ENCODE measurements around the gene FRMD1. TPM values are rescaled to one million over a fixed set of nuclear protein-coding genes. Genes with fewer than 3 reads are reported as not detected.

Gene FRMD1
- total and polyA plus RNA-seq, 8 donors = 0.02 to 0.15 TPM; not detected in 6

- FAIRE-seq (no peak), DNase-seq (no peak), ATAC-seq (no peak)
- intact Hi-C loops (cut with DNase I) = no loop called here
- Histone ChIP-seq H3K36me3 (no peaks in the 10 kb centered on the region), H3K4me1 (no peaks in the 10 kb centered on the region), H3K9me3 (no peaks in the 10 kb centered on the region), H3K27ac (no peak overlapping the region), H3K27me3 (no peaks in the 10 kb centered on the region), H3K4me3 (no peak overlapping the region)
- 79 to 83% methylated on average over 8 of the region's 8 CpGs for WGBS, 2 donors
- TF ChIP-seq CTCF (IDR thresholded peaks at IDR 0.05) = no peak
Measured at GRCh38 chr6:168020242-168020641, 58.8 kb downstream of the FRMD1 start.

- FAIRE-seq = no peak
- intact Hi-C loops (cut with DNase I) = no loop called here
- DNase-seq = peak in 1 of 6 donors; percentile 4
Measured at GRCh38 chr6:168018664-168019063, 60.3 kb downstream of the FRMD1 start.

GRCh38 chr6:168017629-168018028 lies 61.4 kb downstream of the FRMD1 start:
- TF ChIP-seq CTCF (IDR thresholded peaks at IDR 0.05) = no peak
- peak in 1 of 6 donors; percentile 10 for DNase-seq
- no peak overlapping the region for H3K27ac ChIP-seq
- no peak for ATAC-seq
- no peaks in the 10 kb centered on the region for H3K9me3 ChIP-seq
- H3K4me3 ChIP-seq = no peak overlapping the region
- intact Hi-C loops (cut with DNase I) = no loop called here
- no peak for FAIRE-seq
- WGBS, 2 donors = 18 to 19% methylated on average over 11 of the region's 11 CpGs
- no peaks in the 10 kb centered on the region for H3K4me1 ChIP-seq
- H3K27me3 ChIP-seq = no peaks in the 10 kb centered on the region
- H3K36me3 ChIP-seq = no peaks in the 10 kb centered on the region

More at GRCh38 chr6:168018664-168019063, 60.3 kb downstream of the FRMD1 start:
- no peaks in the 10 kb centered on the region for H3K9me3 ChIP-seq
- TF ChIP-seq CTCF (IDR thresholded peaks at IDR 0.05) = no peak
- no peaks in the 10 kb centered on the region for H3K27me3 ChIP-seq
- no peak for ATAC-seq
- no peaks in the 10 kb centered on the region for H3K36me3 ChIP-seq
- H3K27ac ChIP-seq = no peak overlapping the region
- no peak overlapping the region for H3K4me3 ChIP-seq
- WGBS, 2 donors = 83 to 87% methylated on average over 15 of the region's 15 CpGs
- H3K4me1 ChIP-seq = no peaks in the 10 kb centered on the region

- no peaks in the 10 kb centered on the region for H3K36me3 ChIP-seq
- intact Hi-C loops (cut with DNase I) = no loop called here
- H3K27ac ChIP-seq = no peak overlapping the region
- TF ChIP-seq CTCF (IDR thresholded peaks at IDR 0.05) = no peak
- WGBS, 2 donors = 73 to 76% methylated on average over 18 of the region's 18 CpGs
- no peaks in the 10 kb centered on the region for H3K9me3 ChIP-seq
- no peaks in the 10 kb centered on the region for H3K27me3 ChIP-seq
- FAIRE-seq (no peak), DNase-seq (peak in 1 of 6 donors; percentile 8), ATAC-seq (no peak)
- no peak overlapping the region for H3K4me3 ChIP-seq
- H3K4me1 ChIP-seq = no peaks in the 10 kb centered on the region
Measured at GRCh38 chr6:168016721-168017525, 62.1 kb downstream of the FRMD1 start.

- DNase-seq (peak in 1 of 6 donors; percentile 7), ATAC-seq (no peak), FAIRE-seq (no peak)
- H3K4me3 ChIP-seq = no peak overlapping the region
- H3K36me3 ChIP-seq = no peaks in the 10 kb centered on the region
- WGBS, 2 donors = 91 to 94% methylated on average over 18 of the region's 18 CpGs
- intact Hi-C loops (cut with DNase I) = no loop called here
- H3K27ac ChIP-seq = no peak overlapping the region
- H3K4me1 ChIP-seq = no peaks in the 10 kb centered on the region
- no peaks in the 10 kb centered on the region for H3K9me3 ChIP-seq
- TF ChIP-seq CTCF (IDR thresholded peaks at IDR 0.05) = no peak
- H3K27me3 ChIP-seq = no peaks in the 10 kb centered on the region
Measured at GRCh38 chr6:168016176-168016620, 62.8 kb downstream of the FRMD1 start.

Measured in pancreas (tissue), 10 donors.